Esophagus squamous epithelium (tissue), 5 donors: ENCODE data around the gene ANKRD6. TPM values are rescaled to one million over a fixed set of nuclear protein-coding genes. Genes with fewer than 3 reads are reported as not detected.

Experiments
- DNase-seq: peaks from one replicate; lab custom pipeline; 2025; lab: John Stamatoyannopoulos, UW
- H3K27ac ChIP-seq, 4 donors: fragments of 200-600 bp; sonication (generic); one replicate each; pipeline ENCODE4 v1.5.1; 2016 to 2019; ENCODE audit warnings: mild to moderate bottlenecking in 1 of 4
- H3K27me3 ChIP-seq, 4 donors: fragments of 200-600 bp; sonication (generic); 1 replicate in 3 of 4; 2 replicates in 1 of 4; pipeline versions ENCODE4 v1.5.1 to v1.6.0; 2017 to 2021; ENCODE audit warnings: antibody characterized with exemption in 1 of 4
- H3K36me3 ChIP-seq, 3 donors: fragments of 200-600 bp; sonication (generic); one replicate each; pipeline ENCODE4 v1.5.1; 2016 to 2019
- H3K4me1 ChIP-seq, 3 donors: fragments of 200-600 bp; sonication (generic); one replicate each; pipeline ENCODE4 v1.5.1; 2017 to 2019
- H3K4me3 ChIP-seq, 4 donors: fragments of 200-600 bp; sonication (generic); 1 replicate in 3 of 4; 2 replicates in 1 of 4; pipeline ENCODE4 v1.5.1; 2016 to 2019; ENCODE audit warnings: mild to moderate bottlenecking in 2 of 4, moderate library complexity in 1 of 4
- H3K9me3 ChIP-seq, 3 donors: fragments of 200-600 bp; sonication (generic); one replicate each; pipeline ENCODE4 v1.5.1; 2016 to 2019
- CTCF ChIP-seq, 6 experiments: fragments of 450-650 bp in 4 of 6; fragments of 200-600 bp in 2 of 6; sonication (generic) in 2 of 6; IDR thresholded peaks; one replicate each; pipeline ENCODE4 v1.5.1; 2016 to 2019; ENCODE audit warnings: antibody characterized with exemption in 6 of 6, mild to moderate bottlenecking in 4 of 6, moderate library complexity in 4 of 6
- POLR2A ChIP-seq, 4 donors: fragments of 450-650 bp; IDR thresholded peaks; one replicate each; pipeline ENCODE4 v1.6.1; 2017; ENCODE audit warnings: antibody characterized with exemption in 4 of 4, mild to moderate bottlenecking in 4 of 4, moderate library complexity in 3 of 4
- WGBS, 2 donors: methylation state at CpG; one replicate each; pipeline ENCODE4 v1.1.5; 2018; 5-methylcytosine and 5-hydroxymethylcytosine counted together
- intact Hi-C: fragments of 100-400 bp; cut with DNase I; formaldehyde crosslinking; loops from one replicate; pipeline ENCODE4 v1.15.0; 2022
- total RNA-seq, 4 donors: library from RNA; depleted of rRNA; stranded (reverse); fragments of >200 nt; gene quantifications; one replicate each; pipeline ENCODE4 v1.1.0, GENCODE V29; 2016
- donor health status: DM: yes; HTN: yes; CAD: no.

Gene ANKRD6
- total RNA-seq, 4 donors from 2014 or later: 5.8 to 12.0 (median 7.3) TPM

DNA sequence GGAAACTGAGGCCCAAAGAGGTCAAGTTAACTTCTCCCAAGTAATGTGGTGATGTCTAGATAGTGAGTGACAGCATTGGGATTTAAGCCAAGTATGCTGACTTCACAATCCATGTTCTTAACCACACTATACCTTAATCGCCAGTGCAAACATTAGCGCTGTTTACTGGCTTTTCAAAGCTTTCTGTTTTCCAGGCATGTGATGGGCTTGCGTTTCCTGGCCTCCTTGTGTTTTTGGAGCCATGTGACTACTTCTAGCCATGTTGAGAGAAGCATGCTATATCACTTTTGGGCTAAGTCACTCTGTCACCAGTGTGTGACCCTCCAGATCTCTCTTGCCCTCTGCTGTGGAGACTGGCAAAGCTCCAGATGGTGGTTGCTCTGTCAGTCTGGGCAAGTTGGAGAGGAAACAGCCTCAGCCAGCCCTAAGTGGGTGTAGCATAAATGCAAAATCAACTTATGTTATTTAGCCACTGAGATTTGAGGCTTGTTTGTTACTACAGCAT lies 76.9 kb downstream of the ANKRD6 start:
- intact Hi-C loops: no loop called here
- TF ChIP-seq POLR2A (IDR thresholded peaks at IDR 0.05): no peak
- no peak for TF ChIP-seq CTCF (IDR thresholded peaks at IDR 0.05)
- no peak for DNase-seq
- peaks cover 0 to 11% (median 0%) of the 10 kb centered on the region in 3 donors for H3K4me1 ChIP-seq
- no peaks in the 10 kb centered on the region for H3K27me3 ChIP-seq
- WGBS, 2 donors: 49 to 55% methylated on average over 3 of the region's 3 CpGs
- H3K27ac ChIP-seq: no peak overlapping the region
- H3K4me3 ChIP-seq: no peak overlapping the region
- no peaks in the 10 kb centered on the region for H3K36me3 ChIP-seq
- no peaks in the 10 kb centered on the region for H3K9me3 ChIP-seq

DNA sequence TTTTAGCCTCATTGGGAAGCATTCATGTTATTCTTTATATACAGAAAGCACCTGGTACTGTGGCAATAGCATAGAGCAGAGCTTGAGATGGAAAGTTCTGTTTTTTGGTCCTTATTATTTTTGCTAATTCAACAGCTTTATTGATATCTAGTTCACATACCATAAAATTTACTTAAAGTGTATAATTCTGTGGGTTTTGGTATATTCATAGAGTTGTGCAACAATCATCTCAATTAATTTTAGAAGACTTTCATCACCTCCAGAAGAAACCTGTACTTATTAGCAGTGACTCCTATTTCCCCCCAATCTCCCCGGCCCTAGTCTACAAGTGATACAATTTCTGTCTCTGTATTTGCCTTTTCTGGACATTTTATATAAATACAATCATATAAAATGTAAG lies 77.4 kb downstream of the ANKRD6 start:
- DNase-seq: no peak
- TF ChIP-seq POLR2A (IDR thresholded peaks at IDR 0.05) (no peak), CTCF (IDR thresholded peaks at IDR 0.05) (no peak)
- H3K27me3 ChIP-seq: no peaks in the 10 kb centered on the region
- H3K4me3 ChIP-seq: no peak overlapping the region
- no peaks in the 10 kb centered on the region for H3K36me3 ChIP-seq
- intact Hi-C loops: no loop called here
- no peak overlapping the region for H3K27ac ChIP-seq
- H3K4me1 ChIP-seq: peaks cover 0 to 11% (median 0%) of the 10 kb centered on the region in 3 donors
- H3K9me3 ChIP-seq: no peaks in the 10 kb centered on the region
- WGBS, 2 donors: 81 to 100% methylated on average over 1 of the region's 1 CpG

DNA sequence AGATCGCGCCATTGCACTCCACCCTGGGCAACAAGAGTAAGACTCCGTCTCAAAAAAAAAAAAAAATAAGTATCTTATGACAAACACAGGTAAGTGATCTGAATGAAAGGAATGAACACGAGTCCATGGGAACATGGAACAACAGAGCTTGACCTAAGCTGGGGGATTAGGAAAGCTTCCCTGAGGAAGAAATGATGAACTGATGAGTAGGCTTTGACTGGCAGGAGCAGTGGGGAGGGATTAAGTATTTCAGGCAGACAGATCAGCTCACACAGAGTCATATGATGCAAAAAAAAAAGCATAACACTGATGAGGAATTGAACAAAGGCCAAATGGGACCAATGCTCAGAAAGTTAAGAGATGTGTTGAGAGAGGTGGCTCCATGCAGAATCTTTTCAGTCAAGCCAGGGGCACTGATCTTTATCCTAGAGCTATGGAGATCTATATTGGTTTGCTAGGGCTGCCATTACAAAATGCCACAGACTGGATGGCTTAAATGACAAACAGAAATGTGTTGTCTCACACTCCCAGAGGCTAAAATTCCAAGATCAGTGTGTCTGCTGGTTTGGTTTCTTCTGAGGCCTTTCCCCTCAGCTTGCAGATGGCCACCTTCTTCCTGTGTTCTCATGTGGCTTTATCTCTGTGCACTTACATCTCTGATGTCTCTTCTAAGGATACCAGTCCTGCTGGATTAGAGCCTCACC lies 85.6 kb downstream of the ANKRD6 start:
- Histone ChIP-seq H3K9me3 (no peaks in the 10 kb centered on the region), H3K4me3 (no peak overlapping the region), H3K27ac (no peak overlapping the region), H3K27me3 (no peaks in the 10 kb centered on the region), H3K4me1 (peaks cover 0 to 4% (median 4%) of the 10 kb centered on the region in 3 donors), H3K36me3 (no peaks in the 10 kb centered on the region)
- WGBS, 2 donors: 56 to 71% methylated on average over 2 to 4 of the region's 4 CpGs
- intact Hi-C loops: no loop called here
- no peak for DNase-seq
- TF ChIP-seq CTCF (IDR thresholded peaks at IDR 0.05) (no peak), POLR2A (IDR thresholded peaks at IDR 0.05) (no peak)

DNA sequence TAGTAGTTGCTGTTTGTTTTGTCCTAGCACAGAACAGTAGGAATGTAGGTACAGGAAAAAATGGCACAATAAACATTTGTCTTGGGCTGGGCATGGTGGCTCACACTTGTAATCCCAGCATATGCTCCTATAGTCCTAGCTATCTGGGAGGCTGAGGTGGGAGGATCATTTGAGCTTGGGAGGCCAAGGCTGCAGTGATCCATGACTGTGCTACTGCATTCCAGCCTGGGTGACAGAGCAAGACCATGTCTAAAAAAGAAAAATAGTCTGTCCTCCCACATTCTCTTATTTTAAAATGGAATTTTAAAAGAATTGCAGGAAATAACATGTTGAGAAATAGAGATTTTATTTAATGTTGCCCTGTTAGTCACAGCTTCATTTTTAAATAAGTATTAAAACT lies 87.8 kb downstream of the ANKRD6 start:
- H3K36me3 ChIP-seq: no peaks in the 10 kb centered on the region
- no peak for DNase-seq
- no peaks in the 10 kb centered on the region for H3K27me3 ChIP-seq
- intact Hi-C loops: no loop called here
- no peak for TF ChIP-seq POLR2A (IDR thresholded peaks at IDR 0.05)
- no peak for TF ChIP-seq CTCF (IDR thresholded peaks at IDR 0.05)
- no peaks in the 10 kb centered on the region for H3K9me3 ChIP-seq
- no peak overlapping the region for H3K4me3 ChIP-seq
- peaks cover 0 to 4% (median 4%) of the 10 kb centered on the region in 3 donors for H3K4me1 ChIP-seq
- H3K27ac ChIP-seq: no peak overlapping the region

GRCh38 chr6:89522778-89523177 lies 89.8 kb downstream of the ANKRD6 start:
- no peaks in the 10 kb centered on the region for H3K27me3 ChIP-seq

More at GRCh38 chr6:89522778-89523177, 89.8 kb downstream of the ANKRD6 start:
- TF ChIP-seq CTCF (IDR thresholded peaks at IDR 0.05) (no peak), POLR2A (IDR thresholded peaks at IDR 0.05) (no peak)
- 39 to 60% methylated on average over 1 to 2 of the region's 2 CpGs for WGBS, 2 donors
- no peak for DNase-seq
- intact Hi-C loops: no loop called here
- no peak overlapping the region for H3K27ac ChIP-seq
- H3K4me3 ChIP-seq: no peak overlapping the region
- no peaks in the 10 kb centered on the region for H3K36me3 ChIP-seq
- H3K9me3 ChIP-seq: no peaks in the 10 kb centered on the region
- peaks cover 0 to 4% (median 4%) of the 10 kb centered on the region in 3 donors for H3K4me1 ChIP-seq
